GM21825 (cell line): ENCODE data around the gene XCR1.
"Not testable (repeated sequence)": the region's sequence is repeated elsewhere in the genome, so short reads cannot be mapped to it uniquely, and the experiment has no call there.

Experiments used
- ATAC-seq: cut with Tn5 transposase; IDR thresholded peaks from one replicate; pipeline ENCODE4 v1.9.1; 2021; ENCODE audit warnings: mild to moderate bottlenecking, moderate library complexity; ENCODE audit not compliant: unreplicated experiment

XCR1 gene

GRCh38 chr3:46046231-46046630 is 18.9 kb upstream of the XCR1 start:
- ATAC-seq = not testable (repeated sequence)

GRCh38 chr3:46038916-46039315 is 11.6 kb upstream of the XCR1 start:
- no peak for ATAC-seq

DNA sequence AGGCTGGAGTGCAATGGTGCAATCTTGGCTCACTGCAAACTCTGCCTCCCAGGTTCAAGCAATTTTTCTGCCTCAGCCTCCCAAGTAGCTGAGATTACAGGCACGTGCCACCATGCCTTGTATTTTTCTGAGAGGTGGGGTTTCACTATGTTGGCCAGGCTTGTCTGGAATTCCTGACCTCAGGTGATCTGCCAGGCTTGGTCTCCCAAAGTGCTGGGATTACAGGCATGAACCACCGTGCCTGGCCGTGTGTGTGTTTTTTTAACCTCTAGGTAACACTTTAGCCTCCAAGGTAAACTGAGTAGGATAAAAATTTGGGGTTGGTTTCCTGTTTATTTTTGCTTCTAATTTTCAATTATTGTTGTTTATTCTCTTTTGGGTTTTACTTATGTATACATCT is 10.8 kb upstream of the XCR1 start:
- ATAC-seq = not testable (repeated sequence)

GRCh38 chr3:46036191-46036590 is 8.9 kb upstream of the XCR1 start:
- ATAC-seq = no peak

- no peak for ATAC-seq
Observed at GRCh38 chr3:46031747-46032146, 4.5 kb upstream of the XCR1 start.

DNA sequence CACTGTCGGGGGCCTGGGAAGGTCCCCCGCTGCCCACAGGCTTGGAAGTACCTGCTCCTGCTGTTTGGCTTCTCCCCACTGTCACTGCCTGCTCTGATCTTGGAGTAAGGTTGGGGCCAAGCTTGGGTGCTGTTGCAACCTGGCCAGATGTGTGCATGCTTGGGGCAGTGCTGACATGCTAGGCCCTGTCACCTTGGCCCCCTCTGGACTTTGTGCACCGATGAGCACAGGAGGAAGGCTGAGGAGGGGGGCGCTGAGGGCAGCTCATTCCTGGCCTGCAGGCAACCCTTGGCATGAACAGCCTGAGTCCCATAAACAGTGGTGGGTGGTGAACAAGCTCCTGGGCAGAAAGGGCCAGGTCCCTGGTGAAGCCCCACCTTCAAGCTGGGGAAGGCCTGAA is 4.0 kb upstream of the XCR1 start:
- ATAC-seq = no peak

GRCh38 chr3:46030626-46031025 is 3.3 kb upstream of the XCR1 start:
- no peak for ATAC-seq

- ATAC-seq = peak; percentile 50
Observed at GRCh38 chr3:46029953-46030543, 2.8 kb upstream of the XCR1 start.

DNA sequence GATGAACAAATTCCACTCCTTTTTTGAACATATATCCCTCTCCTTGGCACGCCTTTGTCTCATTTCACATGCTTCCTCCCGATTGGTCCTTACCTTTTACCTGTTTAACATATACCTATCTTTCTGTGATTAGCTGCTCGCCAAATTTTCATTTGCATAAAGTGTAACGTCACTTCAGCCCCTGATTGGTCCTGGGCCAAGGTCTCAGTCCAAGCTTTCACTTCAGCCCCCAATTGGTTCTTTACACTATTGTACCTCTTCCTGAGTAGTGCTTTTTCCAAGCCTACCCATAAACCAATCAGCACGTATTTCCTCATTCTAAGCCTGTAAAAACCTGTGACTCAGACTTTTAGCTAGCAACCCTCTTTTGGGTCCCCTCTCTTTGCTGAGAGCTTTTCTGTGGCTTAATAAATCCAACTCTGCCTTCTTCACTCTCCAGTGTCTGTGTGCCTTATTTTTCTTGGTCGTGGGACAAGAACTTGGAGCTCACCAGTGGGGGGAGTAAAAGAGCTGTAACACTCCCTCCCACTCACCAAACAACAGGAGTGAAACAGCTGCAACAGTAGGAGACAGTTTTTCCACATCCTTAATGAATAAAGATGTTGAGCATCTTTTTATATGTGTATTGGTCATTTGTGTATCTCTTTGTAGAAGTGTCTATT is 584 bp upstream of the XCR1 start:
- ATAC-seq = no peak

GRCh38 chr3:46025139-46025538 is 2.1 kb downstream of the XCR1 start:
- no peak for ATAC-seq

DNA sequence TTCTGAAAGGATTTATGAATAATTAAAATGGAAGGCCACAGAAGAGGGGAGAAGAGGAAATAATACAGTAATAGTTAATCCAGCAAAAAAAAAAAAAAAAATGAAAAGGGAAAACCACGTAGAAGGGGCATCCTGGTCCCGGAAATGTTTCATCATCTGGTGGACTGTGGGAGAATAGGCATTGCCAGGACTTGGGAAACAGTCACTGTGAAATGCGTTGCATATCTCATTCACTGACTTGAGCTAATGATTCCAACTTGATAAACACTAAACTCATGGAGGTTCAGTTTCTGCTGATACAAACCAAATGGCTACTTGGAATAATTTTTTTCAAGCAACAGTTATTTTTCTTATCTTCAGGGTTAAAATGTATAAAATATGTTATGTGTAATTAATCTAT is 3.2 kb downstream of the XCR1 start:
- no peak for ATAC-seq

DNA sequence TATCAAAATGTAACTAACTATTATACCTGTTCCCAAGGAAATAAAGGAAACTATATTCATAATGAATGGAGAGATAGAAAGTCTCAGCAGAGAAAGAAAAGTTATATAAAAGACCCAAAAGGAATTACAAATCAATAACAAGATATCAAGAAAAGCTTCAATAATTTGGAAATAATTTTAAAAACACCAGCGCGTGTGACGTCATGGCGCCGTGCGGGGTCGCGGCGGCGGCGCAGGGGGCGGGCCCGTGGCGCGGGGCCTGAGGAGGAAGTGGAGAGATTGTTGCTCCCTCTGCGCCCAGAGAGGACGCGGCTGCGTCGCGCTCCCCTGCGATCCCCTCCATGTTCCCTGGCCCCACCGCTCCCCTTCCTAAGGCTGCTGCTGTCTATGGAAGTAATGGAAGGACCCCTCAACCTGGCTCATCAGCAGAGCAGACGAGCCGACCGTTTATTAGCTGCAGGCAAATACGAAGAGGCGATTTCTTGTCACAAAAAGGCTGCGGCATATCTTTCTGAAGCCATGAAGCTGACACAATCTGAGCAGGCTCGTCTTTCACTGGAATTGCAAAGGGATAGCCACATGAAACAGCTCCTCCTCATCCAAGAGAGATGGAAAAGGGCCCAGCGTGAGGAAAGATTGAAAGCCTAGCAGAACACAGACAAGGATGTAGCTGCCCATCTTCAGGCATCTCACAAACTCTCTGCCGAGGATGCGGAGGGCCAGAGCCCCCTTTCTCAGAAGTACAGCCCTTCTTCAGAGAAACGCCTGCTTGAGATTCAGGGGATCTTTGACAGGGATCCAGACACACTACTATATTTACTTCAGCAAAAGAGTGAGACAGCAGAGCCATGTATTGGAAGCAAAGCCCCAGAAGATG is 4.1 kb downstream of the XCR1 start:
- ATAC-seq = no peak

DNA sequence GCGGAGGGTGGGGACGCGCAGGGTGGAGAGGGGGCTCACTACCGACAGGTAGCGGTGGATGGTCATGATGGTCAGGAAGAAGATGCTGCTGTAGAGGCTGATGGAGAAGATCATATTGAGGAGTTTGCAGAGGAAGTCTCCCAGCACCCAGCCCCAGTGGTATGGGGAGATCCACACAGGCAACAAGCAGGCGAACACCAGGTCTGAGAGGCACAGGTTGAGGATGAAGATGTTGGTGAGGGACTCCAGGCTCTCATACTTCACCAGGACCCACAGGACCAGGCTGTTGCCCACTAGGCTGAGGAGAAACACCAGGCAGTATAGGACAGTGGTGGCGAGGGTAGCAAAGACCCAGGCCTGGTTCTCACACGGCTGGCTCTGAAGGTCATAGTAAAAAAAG is 5.8 kb downstream of the XCR1 start:
- no peak for ATAC-seq

DNA sequence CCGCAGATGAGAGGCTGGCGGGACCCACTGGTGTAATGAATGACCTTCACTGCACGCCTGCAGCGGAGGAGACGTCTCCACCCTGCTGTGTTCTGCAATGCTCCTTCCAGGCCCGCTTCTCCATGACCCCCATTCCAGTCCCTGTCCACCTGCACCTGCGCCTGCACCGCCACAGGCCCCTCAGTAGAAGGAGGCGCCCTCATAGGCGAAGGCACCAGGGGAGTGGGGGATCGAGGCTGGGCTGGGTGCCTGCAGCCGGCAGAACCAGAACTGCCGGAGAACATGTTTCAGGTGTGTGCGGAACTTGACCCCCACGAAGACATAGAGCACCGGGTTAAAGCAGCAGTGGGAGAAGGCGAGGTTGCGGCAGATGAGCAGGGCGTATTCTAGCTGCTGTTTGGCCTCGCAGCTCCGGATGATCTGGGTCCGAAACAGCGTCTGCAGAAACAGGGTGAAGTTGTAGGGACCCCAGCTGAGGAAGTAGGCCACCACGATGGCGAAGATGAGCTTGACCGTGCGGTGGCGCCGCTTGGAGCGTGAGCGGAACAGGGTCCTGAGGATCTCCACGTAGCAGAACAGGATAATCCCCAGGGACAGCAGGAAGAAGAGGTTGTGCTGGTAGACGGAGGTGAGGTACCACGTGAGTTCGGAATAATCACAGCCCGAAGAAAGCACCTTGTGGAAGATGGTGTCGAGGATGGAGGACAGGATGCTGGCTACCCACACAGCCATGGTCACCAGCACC is 6.3 kb downstream of the XCR1 start:
- no peak for ATAC-seq

- no peak for ATAC-seq
Observed at GRCh38 chr3:46019707-46020106, 7.6 kb downstream of the XCR1 start.

- ATAC-seq = no peak
Observed at GRCh38 chr3:46017720-46018119, 9.6 kb downstream of the XCR1 start.

DNA sequence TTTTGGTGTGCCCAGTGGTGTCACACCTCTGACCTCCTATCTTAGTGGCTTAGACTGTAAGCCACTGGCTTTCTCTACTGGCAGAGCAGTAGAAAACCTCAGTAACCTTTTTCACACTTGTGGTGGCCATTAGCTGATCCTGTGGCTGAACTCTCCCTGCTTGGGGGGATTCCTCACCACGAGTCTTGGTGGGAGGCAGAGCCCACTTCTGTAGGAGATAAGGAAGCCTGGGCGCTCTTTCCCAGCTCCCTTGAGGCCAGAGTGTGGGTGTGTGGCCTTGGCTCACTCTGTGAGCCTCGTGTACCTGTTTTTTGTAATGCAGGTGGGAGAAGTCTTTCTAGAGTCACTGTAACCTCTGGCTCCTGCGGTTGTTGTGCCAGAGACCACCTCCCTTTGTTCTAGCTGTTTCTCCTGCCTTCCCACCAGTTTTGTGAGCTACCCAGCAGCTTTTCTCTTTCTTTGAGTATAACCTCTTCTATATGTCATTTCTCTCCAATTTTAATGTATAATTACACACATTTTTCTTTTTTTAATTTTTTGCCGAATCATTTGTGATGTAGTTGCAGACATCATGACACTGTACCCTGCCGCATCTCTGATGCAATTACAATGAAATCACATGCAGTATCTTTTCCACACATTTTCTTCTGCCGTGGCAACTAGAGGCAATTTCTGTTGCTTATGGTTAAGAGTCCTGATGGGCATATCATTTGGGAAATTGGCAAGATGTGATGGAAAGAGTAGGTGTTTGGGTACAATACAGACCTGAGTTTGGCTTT is 13.8 kb downstream of the XCR1 start:
- ATAC-seq = no peak

DNA sequence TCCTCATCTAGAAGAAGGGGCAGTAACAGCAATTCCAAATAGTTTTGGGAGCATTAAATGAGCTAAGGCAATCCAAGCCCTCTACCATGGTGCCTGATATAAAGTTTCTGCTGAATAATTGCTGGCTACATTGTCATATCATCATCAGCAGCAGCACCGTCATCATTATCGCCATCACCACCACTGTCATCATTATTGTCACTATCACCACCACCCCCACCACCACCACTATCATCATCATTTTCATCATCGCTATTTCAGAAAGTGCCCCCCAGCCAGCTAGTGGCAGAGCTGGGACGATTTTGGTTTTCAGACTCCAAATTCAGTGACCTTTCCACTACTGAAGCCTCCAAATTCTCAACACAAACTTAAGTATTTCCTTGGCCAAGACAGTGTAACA is 15.0 kb downstream of the XCR1 start:
- no peak for ATAC-seq

GRCh38 chr3:46010519-46011113 is 16.7 kb downstream of the XCR1 start:
- ATAC-seq = no peak

DNA sequence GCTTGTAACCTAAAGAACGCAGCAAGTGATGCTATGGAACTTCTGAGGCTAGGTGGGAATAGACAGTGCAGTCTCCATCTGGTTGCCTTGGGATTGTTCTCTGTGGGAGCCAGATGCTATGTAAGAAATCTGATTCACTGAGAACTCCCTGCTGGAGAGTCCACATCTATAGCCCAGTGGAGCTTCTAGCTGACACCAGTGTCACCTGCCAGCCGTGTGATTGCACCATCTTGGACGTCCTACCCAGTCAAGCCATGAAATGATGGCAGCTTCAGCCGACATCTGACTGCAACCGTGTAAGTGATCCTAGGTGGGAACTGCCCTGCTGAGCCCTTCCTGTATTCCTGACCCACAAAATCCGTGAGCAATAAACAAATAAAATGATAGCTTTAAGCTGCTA is 19.2 kb downstream of the XCR1 start:
- no peak for ATAC-seq
